A673 (cell line): ENCODE measurements around the gene WBP2NL.

Source experiments
- CTCF ChIP-seq: fragments of 300-800, 200-600 bp; sonication (generic); conservative IDR thresholded peaks from 2 replicates; pipeline ENCODE4 v1.5.1; 2017; ENCODE audit warnings: low read depth, mild to moderate bottlenecking, antibody characterized with exemption, low read length, moderate library complexity, mixed read lengths
- EZH2 ChIP-seq: fragments of 200-600 bp; sonication (generic); IDR thresholded peaks from 2 replicates; pipeline ENCODE4 v1.6.1; 2017; ENCODE audit warnings: borderline replicate concordance, low read depth, mild to moderate bottlenecking, mixed read lengths, antibody characterized with exemption, low read length; ENCODE audit not compliant: poor library complexity, severe bottlenecking

DNA sequence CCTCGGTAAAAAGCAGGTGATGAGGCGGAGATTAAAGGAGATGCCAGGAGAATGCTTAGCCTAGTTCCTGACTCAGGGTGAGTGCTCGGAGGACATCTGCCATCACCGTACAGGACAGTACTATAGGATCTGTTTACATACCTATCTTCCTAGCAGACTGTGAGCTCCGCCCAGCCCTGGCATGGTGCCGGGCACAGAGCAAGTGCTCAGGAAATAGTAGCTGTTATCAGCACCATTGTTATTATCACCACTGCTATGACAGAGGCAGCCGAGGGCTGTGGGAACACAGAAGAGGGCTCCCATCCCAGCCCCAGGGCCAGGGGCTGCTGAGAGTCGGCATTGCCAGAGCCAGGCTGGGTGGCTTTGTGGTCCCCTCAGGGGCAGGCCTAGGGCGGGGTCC is 30.0 kb upstream of the WBP2NL start:
- TF ChIP-seq CTCF (no peak), EZH2 (no peak)
